ENCODE results near the gene CPS1. TPM values are rescaled to one million over a fixed set of nuclear protein-coding genes. Genes with fewer than 3 reads are reported as not detected.

CPS1 gene
- total RNA-seq, 1 experiment from 2014 or later: 14.2 TPM

GRCh38 chr2:210539578-210540416, 16.6 kb upstream of the CPS1 start:
- Mint-ChIP-seq H3K9me3 (no peaks in the 10 kb centered on the region), H3K27ac (no peak overlapping the region), H3K36me3 (ENCODE audit: insufficient read depth in 1 of 3, low read depth in 3 of 3) (no peaks in the 10 kb centered on the region), H3K4me1 (peaks cover 27 to 37% of the 10 kb centered on the region in 2 experiments), H3K4me3 (no peak overlapping the region), H3K27me3 (ENCODE audit: low read depth) (no peaks in the 10 kb centered on the region)
- H2BK15ac ChIP-seq (ENCODE audit: low read depth, low read length): no peak overlapping the region
- no peak overlapping the region for H3K27ac ChIP-seq (ENCODE audit: insufficient read length, low read depth, low read length)
- H3K4ac ChIP-seq (ENCODE audit: low read depth, low read length): no peak overlapping the region
- H3T11ph ChIP-seq (ENCODE audit: low read length): no peak overlapping the region
- no peak overlapping the region for H2BK20ac ChIP-seq (ENCODE audit: low read depth, low read length, poor library complexity, severe bottlenecking)
- H4K5ac ChIP-seq (ENCODE audit: insufficient read length, low read depth, low read length): no peak overlapping the region
- no peak overlapping the region for H3K23ac ChIP-seq (ENCODE audit: insufficient read length, low read depth, low read length)
- H3K23me2 ChIP-seq (ENCODE audit: insufficient read length, low read depth, low read length, poor library complexity, severe bottlenecking): no peaks in the 10 kb centered on the region
- H2AFZ ChIP-seq (ENCODE audit: low read length): no peak overlapping the region
- no peak overlapping the region for H2AK5ac ChIP-seq (ENCODE audit: insufficient read length, low read length)
- H3K27me3 ChIP-seq (ENCODE audit: insufficient read depth, low read length): no peaks in the 10 kb centered on the region
- peaks cover 5% of the 10 kb centered on the region; the same call in 1 of the 2 replicates for H3K4me1 ChIP-seq (ENCODE audit: insufficient read depth, low read length)
- no peak overlapping the region for H3K4me2 ChIP-seq (ENCODE audit: insufficient read depth, insufficient read length, low read length)
- H3K79me1 ChIP-seq (ENCODE audit: insufficient read depth, low read depth, low read length, poor library complexity, severe bottlenecking): no peaks in the 10 kb centered on the region
- no peaks in the 10 kb centered on the region for H3K79me2 ChIP-seq (ENCODE audit: insufficient read depth, low read length)
- H3K18ac ChIP-seq (ENCODE audit: insufficient read length, low read depth, low read length): no peak overlapping the region
- no peak overlapping the region for H4K8ac ChIP-seq (replicated peaks; ENCODE audit: insufficient read length, low read depth, low read length)
- no peak overlapping the region for H4K91ac ChIP-seq (ENCODE audit: insufficient read length, low read depth, low read length)
- no peak overlapping the region for H2BK5ac ChIP-seq (ENCODE audit: insufficient read length, low read length)
- H2BK120ac ChIP-seq (ENCODE audit: low read depth, low read length, poor library complexity, severe bottlenecking): no peak overlapping the region
- H3K56ac ChIP-seq (ENCODE audit: insufficient read length, low read depth, low read length): no peak overlapping the region
- H3K9ac ChIP-seq (ENCODE audit: extremely low read depth, insufficient read length, low read length): no peak overlapping the region
- TF ChIP-seq, protein P1, sequence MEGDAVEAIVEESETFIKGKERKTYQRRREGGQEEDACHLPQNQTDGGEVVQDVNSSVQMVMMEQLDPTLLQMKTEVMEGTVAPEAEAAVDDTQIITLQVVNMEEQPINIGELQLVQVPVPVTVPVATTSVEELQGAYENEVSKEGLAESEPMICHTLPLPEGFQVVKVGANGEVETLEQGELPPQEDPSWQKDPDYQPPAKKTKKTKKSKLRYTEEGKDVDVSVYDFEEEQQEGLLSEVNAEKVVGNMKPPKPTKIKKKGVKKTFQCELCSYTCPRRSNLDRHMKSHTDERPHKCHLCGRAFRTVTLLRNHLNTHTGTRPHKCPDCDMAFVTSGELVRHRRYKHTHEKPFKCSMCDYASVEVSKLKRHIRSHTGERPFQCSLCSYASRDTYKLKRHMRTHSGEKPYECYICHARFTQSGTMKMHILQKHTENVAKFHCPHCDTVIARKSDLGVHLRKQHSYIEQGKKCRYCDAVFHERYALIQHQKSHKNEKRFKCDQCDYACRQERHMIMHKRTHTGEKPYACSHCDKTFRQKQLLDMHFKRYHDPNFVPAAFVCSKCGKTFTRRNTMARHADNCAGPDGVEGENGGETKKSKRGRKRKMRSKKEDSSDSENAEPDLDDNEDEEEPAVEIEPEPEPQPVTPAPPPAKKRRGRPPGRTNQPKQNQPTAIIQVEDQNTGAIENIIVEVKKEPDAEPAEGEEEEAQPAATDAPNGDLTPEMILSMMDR (conservative IDR thresholded peaks at IDR 0.05): no peak
- no peak overlapping the region for H2BK12ac ChIP-seq (ENCODE audit: insufficient read length, low read depth, low read length)
- no peak for DNase-seq
- no peaks in the 10 kb centered on the region for H3K9me3 ChIP-seq (ENCODE audit: control insufficient read depth, low read depth, low read length)
- H4K20me1 ChIP-seq (ENCODE audit: control insufficient read depth, insufficient read depth, insufficient read length): no peaks in the 10 kb centered on the region
- no peak overlapping the region for H3K14ac ChIP-seq (ENCODE audit: insufficient read depth, low read length)
- no CpG with 5 or more reads among the region's 5 CpGs for WGBS (ENCODE audit: extremely low coverage, insufficient read length, low lambda C conversion rate)

All from H9 (cell line).